Measurements from ENCODE around the gene HPS6.

DNA sequence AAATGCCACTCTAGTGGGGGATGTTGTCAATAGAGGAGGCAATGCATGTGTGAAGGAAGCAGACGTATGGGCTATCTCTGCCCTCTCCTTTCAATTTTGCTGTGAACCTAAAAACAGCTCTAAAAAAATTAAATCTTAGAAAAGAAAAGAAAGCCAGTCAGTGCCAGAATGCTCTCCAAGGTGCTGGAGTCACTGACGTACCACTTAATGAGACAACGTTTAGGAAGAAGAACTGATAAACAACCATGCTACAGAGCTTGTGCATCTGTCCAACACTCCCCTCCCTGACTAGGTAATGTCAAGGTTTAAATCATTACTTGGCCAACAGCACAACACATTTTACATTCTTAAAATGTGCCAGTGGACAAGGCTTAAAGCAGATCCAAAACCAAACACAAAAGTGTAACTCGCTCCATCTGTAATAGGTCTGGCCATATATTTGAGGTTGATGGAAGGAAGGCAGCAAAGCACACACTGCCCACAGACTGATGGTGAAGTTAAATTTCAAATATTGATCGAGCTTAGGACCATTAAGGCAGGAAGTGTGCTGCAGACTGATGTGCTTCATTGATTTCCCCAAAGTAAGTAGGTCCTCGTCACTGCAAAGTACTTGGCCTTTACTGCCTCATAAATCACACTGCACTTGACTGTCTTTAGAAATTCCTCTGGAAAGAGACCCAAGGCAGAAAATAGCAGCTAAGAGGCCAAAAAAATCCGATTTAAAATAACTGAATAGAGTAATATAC, 24.7 kb upstream of the HPS6 start:
- TF ChIP-seq NFE2L1 (tag; IDR thresholded peaks at IDR 0.05; ENCODE audit: borderline replicate concordance, low read depth) (no peak), SMARCA4 (IDR thresholded peaks at IDR 0.05) (no peak), CTCF (IDR thresholded peaks at IDR 0.05 in 2 of 3, conservative IDR thresholded peaks at IDR 0.05 in 1 of 3; ENCODE audit: insufficient read depth in 2 of 3, low read depth in 1 of 3, low read length in 3 of 3) (no peak), ATF7 (IDR thresholded peaks at IDR 0.05) (no peak), MTA2 (IDR thresholded peaks at IDR 0.05; ENCODE audit: low read depth) (no peak), POLR2A (conservative IDR thresholded peaks at IDR 0.05) (no peak), HMG20B (CRISPR knock-in tag; IDR thresholded peaks at IDR 0.05) (no peak), CHD4 (IDR thresholded peaks at IDR 0.05; ENCODE audit: insufficient read depth, insufficient replicate concordance, low read depth, low read length, poor library complexity, severe bottlenecking) (no peak), MAFF (IDR thresholded peaks at IDR 0.05; ENCODE audit: low read length) (no peak), MLX (CRISPR knock-in tag; conservative IDR thresholded peaks at IDR 0.05) (no peak), ZSCAN32 (CRISPR knock-in tag; IDR thresholded peaks at IDR 0.05) (no peak), ZNF561 (CRISPR knock-in tag; conservative IDR thresholded peaks at IDR 0.05) (no peak)

Data from K562 (cell line).